SH-SY5Y (cell line): ENCODE results near the gene SIK1.

Experiments used
- GATA2 ChIP-seq: IDR thresholded peaks from 2 replicates; pipeline ENCODE4 v1.6.1; 2011; ENCODE audit warnings: mild to moderate bottlenecking, low read depth, low read length
- GATA3 ChIP-seq: IDR thresholded peaks from 2 replicates; pipeline ENCODE4 v1.6.1; 2011; ENCODE audit warnings: low read depth, mild to moderate bottlenecking, low read length, moderate library complexity

The SIK1 gene

GRCh38 chr21:43369596-43370090 lies 57.3 kb downstream of the SIK1 start:
- TF ChIP-seq GATA3 (no peak), GATA2 (no peak)

GRCh38 chr21:43369124-43369523 lies 57.8 kb downstream of the SIK1 start:
- no peak for TF ChIP-seq GATA3
- TF ChIP-seq GATA2, result no peak

GRCh38 chr21:43368685-43369084 lies 58.2 kb downstream of the SIK1 start:
- no peak for TF ChIP-seq GATA3
- TF ChIP-seq GATA2, result no peak

GRCh38 chr21:43367859-43368258 lies 59.1 kb downstream of the SIK1 start:
- TF ChIP-seq GATA3 (no peak), GATA2 (no peak)

- no peak for TF ChIP-seq GATA2
- TF ChIP-seq GATA3, result no peak
Observed at GRCh38 chr21:43367296-43367695, 59.6 kb downstream of the SIK1 start.

GRCh38 chr21:43366656-43367055 lies 60.3 kb downstream of the SIK1 start:
- TF ChIP-seq GATA2, result no peak
- no peak for TF ChIP-seq GATA3

GRCh38 chr21:43365611-43366426 lies 61.1 kb downstream of the SIK1 start:
- no peak for TF ChIP-seq GATA3
- no peak for TF ChIP-seq GATA2

GRCh38 chr21:43364851-43365424 lies 62.0 kb downstream of the SIK1 start:
- no peak for TF ChIP-seq GATA2
- TF ChIP-seq GATA3, result no peak
